Retina (tissue), 1 donor: ENCODE data around the gene MED27.

ENCODE experiments used
- DNase-seq: peaks from one replicate; pipeline ENCODE4 v3.0.0-alpha.2; 2016

The MED27 gene

GRCh38 chr9:131912671-131913070, 167.0 kb downstream of the MED27 start:
- DNase-seq: no peak

DNA sequence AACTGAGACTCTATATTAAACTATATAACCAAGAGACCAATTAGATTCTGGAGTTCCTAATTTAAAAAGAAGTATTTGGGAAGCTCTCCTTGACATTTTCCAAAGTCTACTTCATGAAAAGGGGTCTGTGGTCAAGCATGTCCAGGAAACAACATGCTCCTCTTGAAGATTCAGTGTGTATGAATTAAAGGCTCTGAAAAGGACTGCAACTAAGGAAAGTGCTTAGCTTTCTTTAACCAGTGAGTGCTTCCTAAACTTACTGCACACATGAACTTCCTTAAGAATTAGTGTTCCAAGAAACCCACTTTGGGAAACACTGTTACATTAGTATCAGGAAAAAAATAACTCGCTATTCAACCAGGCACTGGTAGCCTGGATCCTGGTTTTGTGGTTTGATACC, 167.6 kb downstream of the MED27 start:
- DNase-seq: no peak

DNA sequence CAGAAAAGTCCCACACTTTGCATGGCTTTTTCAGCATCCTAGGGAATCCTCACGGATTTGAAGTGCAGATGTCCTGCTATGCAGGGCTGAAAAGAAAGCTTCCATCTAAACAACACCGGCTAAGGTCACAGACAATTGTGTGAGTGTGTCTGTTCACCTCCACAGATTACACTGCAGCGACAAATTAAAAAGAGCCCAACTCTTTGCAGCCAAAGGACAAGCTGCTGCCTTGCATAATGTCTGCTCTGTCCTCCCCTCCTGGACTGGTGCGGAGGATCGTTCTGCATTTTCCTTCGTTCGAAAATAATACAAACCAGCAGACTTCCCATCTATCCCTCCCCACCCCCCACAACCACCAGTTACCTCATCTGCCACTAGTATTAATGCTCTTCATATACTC, 169.1 kb downstream of the MED27 start:
- DNase-seq: no peak

DNA sequence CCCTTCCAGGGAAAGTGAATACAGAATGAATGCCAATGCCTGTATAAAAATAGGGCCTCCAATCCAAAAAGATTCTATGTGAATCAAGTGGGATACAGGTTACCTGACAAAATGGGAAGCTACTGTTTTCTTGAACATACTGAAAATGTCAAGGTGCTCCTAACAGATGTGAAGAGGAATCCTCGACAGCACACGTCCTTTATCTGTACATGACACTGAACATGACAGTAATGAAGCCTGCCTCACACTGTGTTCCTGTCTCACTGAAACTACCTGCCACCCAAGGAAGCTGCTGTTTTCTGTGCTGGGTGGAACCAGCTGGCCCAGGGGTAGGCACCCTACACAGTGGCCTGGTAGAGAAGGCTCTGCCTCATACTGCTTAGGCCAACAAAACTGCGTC, 174.5 kb downstream of the MED27 start:
- no peak for DNase-seq

GRCh38 chr9:131899296-131900228, 180.1 kb downstream of the MED27 start:
- peak; percentile 64 for DNase-seq

DNA sequence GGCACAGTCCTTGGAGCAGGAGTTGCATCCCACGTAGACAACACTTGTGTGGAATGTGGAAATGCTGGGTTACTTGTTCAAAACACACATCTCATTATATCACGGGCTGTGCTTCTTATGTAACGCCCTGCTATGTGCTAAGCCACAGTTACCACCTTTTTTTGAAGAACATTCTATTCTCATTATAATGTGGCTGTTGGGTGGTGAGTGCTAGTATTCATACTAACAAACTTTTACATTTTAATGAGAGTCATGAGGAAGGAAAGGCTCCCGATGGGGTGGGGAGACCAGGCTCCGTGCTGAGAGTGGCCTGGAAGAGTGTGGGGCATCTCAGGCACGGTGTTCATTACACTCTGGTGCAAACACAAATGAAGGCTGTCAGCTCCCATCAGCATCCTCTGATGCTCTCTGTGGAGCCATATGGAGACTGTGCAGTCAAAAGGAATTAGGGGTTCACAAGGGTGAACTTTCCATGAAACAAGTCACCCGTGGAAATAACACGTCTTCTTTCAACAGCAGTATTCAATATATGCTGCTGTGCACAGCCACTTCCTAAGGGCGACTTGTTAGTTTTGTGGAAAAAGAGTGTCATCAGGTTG, 186.7 kb downstream of the MED27 start:
- DNase-seq: peak; percentile 86

GRCh38 chr9:131892162-131892707, 187.4 kb downstream of the MED27 start:
- no peak for DNase-seq

DNA sequence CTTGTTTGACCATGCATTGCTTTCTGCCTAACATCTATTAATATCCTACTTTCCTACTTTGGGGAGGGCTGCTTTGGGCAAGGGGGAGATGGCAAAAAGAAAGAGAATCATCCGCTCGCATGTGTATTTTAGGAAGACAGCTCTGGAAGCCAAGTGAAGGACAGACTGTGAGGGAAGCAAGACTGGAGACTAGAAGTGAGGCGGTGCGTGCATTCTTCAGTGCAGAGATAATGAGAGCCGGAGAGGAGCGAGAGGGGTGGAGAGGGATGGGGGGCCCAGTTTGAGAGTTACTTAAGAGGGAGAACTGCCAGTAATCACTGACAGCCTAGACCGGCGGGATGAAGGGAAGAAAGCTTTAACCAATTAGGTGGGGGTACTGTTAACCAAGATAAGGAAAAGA, 188.1 kb downstream of the MED27 start:
- no peak for DNase-seq

GRCh38 chr9:131889437-131890251, 190.0 kb downstream of the MED27 start:
- no peak for DNase-seq

DNA sequence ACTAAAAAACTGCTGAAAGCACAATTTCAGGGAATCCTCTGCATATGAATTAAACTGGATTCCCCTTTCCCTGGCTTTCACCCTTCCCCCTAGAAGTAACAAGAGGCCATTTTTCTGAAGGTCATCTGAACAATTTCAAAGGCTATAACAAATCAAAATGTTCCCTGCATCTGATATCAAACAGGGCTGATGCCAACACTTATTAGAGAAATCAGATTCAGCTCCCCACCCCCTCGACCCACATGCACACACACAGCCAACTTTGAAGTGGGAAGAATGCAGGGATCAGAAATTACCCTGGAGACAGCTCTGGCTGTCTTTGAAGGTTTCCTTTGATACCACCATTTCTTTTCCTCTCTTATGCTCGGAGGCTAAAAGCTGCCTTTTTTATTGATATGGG, 190.7 kb downstream of the MED27 start:
- DNase-seq: no peak

DNA sequence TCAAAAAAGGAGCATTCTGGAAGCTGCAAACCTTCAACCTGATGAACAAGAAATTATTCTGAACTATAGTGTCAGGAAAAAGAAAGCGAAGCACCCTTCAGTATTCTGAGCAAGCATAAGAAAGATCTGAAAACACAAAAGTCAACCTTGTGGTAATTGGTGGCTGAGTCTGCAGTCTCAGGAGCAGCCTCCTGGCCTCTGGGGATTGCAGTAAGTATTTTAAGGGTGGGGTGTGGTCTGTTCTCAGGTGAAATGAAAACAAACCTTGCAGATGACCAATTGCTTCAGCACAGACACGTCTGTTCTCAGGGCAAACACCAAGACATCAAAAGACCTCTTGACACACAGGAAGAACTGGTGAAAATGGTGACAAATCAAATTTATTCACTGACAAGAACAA, 192.0 kb downstream of the MED27 start:
- DNase-seq: no peak

GRCh38 chr9:131886826-131887225, 192.8 kb downstream of the MED27 start:
- no peak for DNase-seq

GRCh38 chr9:131885144-131885609, 194.5 kb downstream of the MED27 start:
- DNase-seq: no peak

DNA sequence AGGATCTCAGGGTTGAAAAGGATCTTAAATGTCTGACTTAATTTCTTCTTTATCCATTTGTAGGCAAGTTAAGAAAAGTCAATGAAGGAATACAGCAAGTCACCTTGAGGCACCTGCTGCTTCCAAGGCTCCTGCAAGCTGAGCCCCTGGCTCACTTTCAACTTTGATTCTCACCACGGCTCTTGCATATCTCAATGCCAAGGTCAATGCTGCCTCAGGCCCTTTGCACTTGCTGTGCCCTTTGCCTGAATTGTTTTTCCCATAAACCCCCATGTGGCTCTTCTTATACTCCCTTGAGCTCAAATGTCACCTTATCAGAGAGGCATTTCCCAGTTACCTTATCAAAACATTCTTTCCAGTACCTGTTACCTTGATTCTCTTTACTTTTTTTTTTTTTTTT, 195.4 kb downstream of the MED27 start:
- no peak for DNase-seq

DNA sequence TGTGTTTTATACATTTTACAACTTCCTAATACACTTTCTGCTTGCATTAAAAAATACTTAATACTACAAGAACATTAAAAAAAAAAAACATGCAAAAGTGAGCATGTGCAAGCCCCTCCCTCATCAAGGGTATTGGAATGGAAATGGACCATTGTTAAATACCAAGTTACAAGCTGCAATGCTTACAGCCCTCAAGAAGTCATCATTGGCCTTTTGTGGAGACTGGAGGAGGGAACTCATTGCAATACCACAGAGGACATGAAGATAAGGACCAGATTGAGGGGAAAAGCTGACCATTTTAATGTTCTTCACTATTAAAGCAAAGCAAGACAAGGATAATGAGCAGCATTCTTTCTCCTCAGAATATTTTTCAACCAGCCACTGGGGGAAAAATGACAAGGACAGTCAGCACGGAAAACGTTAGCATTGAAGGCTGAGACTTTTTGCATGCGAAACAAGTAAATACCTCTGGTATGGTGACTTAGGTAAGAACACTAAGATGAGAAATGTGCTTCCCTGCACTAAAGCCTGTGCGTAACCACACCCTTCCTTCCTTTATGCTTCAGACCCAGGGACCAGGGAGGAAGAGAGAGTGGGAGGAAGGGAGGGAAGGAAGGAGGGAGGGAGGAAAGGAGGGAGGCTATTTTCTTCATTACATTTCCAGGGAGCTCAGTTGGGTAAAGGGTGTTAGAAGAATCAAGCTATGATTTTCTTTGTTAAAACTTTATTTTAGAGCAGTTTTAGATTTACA, 198.7 kb downstream of the MED27 start:
- DNase-seq: no peak

GRCh38 chr9:131879911-131880290, 199.8 kb downstream of the MED27 start:
- DNase-seq: no peak

DNA sequence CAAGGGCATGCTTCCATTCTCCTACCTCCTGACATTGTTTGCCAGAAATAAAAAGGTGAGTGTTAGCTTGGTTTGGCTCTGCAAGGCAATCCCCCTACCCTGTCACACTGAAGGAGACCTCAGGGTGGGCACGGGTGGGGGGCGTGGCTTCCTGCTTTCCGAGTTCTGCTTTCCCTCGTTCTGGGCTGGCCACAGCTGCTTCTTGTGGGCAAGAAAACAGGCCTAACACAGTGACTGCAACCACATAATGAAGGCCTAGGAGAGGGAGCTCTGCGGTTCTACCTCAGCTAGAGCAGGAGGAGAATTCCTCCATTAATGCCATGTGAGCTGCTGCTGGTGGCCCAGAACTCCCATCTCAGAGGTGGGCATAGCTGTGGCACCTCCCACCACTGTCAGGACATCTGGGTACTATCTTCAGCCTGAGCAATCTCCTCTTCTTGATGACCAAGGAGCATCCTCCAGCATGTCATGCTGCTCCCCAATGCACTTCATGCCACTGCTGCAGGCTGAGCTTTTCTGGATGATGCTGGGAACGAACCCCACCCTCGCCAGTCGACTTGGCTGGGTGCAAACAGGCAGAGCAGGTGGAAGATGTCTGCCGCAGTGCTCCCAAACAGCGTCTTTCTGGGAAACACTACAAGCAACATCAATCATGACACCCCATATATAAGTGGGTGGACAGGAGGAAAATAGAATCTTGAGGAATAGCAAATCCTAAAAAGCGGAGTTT, 200.3 kb downstream of the MED27 start:
- DNase-seq: no peak

DNA sequence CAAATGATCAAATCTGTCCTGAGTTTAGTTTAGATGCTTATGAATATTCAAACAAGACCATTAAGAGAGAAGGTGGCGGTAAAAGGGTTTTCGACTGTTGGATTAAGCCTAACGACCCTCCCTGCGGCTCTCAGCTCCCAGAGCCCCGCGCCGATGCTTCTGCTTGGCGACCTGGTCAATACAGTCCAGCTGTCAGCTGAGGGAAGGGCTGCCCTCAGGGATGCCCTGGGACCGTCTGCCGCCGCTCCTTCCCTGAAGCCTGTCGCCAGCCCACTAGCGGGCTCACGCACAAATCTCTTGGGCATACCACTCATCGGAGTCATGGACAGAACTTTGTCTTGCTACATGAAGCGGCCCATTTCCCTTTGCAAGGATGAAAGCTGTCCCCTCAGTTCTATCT, 203.2 kb downstream of the MED27 start:
- DNase-seq: no peak

DNA sequence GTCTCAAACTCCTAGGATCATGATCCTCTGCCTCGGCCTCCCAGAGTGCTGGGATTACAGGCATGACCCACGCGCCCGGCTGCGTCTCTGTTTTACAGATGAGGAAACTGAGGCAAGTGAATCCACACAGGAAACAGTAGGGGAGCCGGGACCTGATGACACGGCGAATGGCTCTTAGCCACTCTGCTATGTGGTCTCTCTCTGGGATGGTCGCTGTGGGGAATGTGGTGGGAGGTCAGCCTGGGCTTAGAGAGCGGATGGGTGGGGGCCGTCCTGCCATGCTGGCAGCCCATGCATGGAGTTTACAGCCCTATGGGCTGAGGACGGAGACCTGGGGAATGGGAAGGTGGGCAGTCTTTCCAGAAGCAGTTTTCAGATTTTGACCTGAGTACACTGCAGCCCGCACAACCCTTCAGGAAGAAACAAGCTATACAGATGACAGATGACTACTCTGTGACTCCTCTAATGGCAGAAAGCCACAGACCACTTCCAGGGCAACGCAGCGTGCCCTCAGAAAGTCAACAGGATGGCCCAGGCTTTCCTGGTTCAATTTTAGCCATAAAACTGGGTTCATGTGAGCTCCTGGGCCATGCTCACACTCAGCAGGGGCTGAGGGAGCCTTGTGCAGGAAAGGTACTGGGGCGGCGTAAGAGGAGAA, 203.7 kb downstream of the MED27 start:
- no peak for DNase-seq

DNA sequence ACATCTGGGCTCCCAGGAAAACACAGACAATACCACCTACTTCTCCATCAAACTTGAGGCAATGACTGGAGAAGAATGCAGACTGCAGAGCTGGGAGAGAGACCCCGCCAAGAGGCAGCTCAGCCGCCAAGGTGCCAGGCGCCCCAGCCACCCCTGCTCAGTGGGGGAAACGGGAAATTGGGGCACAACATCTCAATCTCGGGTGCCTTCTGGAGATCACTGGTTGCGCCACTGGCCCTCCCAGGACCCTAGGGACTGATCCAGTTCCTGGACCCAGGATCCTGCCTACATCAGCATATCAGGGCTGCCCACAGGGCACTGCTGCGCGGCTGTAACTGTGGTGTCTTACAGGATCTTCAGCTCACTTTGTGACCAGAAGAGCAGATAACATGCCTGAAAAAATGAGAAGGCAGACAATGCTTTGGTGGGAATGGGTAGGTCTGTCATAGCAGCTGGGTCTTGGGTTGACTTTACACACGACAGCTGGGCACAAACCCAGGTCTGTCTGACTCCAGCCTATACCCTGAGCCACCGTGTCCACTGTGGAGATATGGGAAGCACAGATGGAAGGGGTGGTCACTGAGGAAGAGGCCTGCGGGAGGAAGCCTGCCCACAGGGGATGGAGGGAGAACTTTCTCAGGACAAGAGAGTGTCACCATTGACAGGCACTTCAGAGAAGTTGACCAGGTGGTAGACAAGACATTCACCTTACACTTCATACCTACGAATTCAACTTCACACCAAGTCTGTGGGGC, 204.6 kb downstream of the MED27 start:
- DNase-seq: no peak
